GM19468 (cell line): ENCODE data around the gene LONRF2.
"Not testable (repeated sequence)": the region's sequence is repeated elsewhere in the genome, so short reads cannot be mapped to it uniquely, and the experiment has no call there.

Source experiments
- ATAC-seq: cut with Tn5 transposase; IDR thresholded peaks from one replicate; pipeline ENCODE4 v1.9.1; 2021; ENCODE audit warnings: mild to moderate bottlenecking, moderate library complexity, moderate number of reproducible peaks; ENCODE audit not compliant: unreplicated experiment; ENCODE audit errors: extremely low read depth

Gene LONRF2

DNA sequence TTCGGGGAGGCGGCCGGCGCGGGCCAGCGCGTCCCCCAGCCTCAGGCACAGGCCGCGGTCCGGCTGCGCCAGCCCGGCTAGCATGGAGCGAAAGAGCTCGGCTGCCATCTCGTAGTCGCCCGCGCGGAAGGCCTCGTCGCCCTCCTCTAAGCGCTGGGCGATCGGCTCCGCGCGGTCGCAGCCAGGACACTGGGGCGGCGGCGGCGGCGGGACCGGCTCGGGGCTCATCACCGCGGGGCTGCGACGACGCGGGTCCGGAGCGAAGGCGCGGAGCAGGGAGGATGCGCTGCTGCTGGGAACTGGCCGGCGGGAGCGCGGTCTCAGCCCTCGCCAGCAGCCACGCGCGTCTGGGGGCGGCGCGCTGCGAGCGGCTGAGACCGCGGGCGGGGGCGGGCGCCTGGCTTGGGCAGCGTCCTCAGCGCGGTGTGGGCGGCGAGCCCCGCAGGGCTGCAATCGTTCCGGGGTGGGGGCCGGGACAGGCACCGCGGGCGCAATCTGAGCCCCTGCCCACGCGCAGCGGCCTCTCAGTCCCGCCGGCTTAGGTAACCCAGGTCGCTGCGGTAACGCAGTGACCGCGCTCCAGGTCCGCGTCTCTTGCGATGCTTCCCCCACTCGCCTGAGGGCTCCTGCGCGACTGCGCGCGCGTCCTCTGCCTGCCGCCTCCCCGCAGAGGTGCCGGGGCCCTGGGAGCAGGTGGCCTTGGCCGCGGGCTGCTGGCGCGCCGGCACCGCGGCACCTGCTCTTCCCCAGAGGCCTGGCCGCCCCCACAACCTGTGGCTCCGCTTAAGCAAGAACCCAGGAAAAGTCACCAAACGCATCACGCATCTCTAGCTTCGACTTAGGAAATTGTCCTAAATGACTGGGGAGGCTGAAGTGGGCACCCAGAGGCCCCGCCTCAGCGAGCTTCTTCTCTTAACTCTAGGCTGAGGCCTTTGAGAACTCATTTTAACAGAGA is at the start of gene LONRF2:
Gene LONRF2, minus strand, starts transcription at position 636 of the 955 bp plus-strand sequence. Its CDS starts 408 bp downstream, at position 228.
- no peak for ATAC-seq

DNA sequence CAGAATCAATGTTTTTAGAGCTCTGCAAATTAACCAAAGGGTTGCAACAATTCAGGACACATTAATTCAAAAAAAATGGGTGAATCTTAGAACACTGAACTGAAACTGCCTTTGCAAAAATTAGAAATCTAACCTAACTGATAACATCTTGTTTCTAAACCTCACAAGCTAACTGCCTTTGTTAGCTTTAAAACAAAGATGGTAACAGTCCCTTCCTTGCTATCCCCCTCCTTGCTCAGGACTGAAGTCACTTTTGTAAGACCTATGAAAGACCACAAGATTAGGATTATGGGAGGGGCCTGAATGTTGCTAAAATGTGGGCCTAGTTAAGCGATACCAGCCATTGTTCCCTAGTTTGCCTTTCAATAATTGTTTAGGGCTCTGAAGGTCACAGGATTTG is 44.9 kb upstream of the LONRF2 start:
- ATAC-seq: no peak

DNA sequence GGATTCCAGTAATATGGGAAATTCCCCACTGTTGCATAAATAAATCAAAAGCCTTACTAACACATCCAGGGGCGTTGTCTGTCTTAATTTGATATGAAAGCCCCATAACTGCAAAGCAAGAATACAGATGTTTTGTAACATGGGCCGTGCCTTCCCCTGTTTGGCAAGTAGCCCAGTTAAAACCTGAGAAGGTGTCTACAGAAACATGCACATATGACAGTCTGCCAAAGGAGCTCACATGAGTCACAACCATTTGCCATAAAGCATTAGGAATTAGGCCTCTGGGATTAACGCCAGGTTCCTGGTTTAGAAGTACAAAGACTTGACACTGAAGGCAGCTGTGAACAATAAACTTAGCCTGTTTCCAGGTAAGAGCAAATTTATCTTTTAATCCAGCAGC is 43.1 kb upstream of the LONRF2 start:
- no peak for ATAC-seq

DNA sequence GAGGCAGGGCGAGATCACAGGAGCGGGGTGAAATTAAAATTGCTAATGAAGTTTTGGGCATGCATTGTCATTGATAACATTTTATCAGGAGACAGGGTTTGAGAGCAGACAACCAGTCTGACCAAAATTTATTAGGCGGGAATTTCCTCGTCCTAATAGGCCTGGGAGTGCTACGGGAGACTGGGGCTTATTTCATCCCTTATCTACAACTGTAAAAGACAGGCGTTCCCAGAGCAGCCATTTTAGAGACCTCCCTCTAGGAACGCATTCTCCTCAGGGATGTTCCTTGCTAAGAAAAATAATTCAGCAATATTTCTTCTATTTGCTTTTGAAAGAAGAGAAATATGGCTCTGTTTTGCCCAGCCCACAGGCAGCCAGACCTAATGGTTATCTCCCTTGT is 40.0 kb upstream of the LONRF2 start:
- not testable (repeated sequence) for ATAC-seq

DNA sequence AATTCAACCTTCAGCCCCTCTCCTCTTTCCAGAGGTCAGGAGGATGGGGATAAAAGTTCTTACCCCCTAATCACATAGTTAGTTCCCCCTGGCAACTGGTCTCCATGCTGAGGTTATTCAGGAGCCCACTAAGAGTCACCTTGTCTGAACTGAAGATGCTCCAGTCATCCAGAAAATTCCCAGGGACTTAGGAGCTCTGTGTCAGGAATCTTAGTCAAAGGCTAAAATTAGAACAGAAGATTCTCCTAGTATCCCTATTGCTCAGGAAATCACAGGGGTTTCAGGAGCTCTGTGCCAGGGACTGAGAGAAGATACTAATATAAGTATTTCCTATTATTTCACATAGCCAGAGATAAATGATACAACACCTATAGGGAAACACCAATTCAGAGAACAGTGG is 37.3 kb upstream of the LONRF2 start:
- no peak for ATAC-seq

DNA sequence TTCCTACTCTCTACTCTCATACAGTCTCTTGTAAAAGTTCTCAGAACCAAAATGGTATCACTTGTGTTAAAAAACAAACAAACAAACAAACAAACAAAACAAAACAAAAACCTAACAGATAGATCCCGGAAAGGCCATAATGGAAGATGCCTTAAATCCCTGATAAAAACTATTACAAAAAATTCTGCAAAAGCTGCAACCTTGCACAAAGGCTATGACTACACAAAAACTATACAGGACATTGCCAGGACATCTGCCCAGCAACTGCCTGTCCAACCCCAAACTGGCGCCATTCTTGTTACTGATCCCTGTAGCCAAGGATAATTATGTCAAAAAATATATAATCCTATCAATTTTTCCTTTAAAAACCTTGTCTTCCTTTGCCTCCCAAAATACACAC is 36.3 kb upstream of the LONRF2 start:
- ATAC-seq: no peak

DNA sequence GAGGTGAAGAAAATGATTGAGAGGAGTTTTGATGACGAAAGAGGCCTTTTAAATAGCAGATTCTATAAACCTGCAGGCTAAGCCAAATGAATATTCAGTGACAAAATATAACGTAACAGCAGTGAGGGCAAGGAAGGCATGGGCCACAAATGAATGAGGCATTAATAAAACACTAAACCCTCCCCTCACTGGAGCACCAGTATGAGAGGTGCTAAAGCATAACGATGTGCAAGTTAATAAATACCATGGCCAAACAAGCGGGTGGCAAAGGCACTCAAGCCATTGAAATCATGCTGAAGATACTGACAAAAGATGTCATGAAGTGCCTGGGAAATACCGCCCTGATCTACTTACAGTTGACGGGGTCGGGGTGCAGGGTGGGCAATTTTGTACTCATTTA is 30.2 kb upstream of the LONRF2 start:
- no peak for ATAC-seq

DNA sequence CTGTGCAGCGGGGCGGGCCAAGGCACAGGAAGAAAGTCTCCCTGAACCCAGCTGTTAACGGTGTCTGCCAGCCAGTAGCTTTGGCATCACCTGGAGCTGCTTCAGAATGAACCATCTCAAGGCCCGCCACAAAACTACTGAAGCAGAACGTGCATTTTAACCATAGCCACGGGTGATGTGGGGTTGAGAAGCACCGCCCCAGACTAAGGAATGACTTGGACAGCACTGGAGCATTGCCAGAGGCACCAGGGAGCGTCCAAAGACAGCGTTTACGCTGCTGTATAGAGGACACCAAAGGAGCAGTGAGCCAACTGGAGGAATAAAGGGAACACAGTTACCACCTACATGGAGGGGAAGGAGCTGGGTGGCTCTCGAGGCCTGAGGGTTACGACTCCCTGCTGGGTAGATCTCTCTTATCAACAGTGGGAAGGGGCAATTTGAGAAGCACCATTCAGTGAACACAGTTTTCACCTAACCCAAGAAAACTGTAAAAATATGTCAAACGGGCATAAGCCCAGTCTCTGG is 28.4 kb upstream of the LONRF2 start:
- ATAC-seq: no peak

DNA sequence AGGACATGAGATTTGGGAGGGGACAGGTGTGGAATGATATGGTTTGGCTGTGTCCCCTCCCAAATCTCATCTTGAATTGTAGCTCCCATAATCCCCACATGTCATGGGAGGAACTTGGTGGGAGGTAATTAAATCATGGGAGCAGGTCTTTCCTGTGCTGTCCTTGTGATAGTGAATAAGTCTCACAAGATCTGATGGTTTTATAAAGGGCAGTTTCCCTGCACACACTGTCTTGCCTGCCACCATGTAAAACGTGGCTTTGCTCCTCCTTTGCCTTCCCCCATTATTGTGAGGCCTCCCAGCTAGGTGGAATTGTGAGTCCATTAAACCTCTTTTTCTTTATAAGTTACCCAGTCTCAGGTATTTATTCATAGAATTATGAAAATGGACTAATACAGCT is 22.8 kb upstream of the LONRF2 start:
- not testable (repeated sequence) for ATAC-seq

DNA sequence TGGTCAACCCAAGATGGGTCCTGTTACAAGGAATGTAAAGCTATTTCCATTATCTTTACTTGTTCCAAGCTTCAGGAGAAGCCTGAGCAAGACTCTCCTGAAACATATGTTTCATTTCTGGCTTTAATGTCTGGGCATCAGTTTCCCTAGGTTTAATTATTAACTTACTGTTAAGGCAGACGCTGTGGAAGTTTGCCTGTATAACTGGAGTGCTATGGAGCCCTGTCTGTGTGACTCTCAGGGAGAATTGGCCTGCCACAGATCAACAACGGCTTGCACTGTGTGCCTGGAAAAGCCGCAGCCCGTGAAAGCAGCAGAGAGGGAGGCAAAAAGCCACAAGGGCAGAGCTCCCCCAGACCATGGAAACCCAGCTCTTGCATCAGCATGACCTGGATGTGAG is 22.1 kb upstream of the LONRF2 start:
- ATAC-seq: no peak

DNA sequence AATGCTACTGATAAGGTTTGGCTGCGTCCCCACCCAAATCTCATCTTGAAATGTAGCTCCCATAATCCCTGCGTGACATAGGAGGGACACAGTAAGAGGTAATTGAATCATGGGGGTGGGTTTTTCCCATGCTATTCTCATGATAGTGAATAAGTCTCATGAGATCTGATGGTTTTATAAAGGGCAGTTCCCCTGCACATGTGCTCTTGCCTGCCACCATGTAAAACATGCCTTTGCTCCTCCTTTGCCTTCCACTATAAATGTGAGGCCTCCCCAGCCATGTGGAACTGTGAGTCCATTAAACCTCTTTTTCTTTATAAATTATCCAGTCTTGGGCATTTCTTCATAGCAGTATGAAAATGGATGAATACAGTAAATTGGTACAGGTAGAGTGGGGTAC is 20.2 kb upstream of the LONRF2 start:
- ATAC-seq: not testable (repeated sequence)

DNA sequence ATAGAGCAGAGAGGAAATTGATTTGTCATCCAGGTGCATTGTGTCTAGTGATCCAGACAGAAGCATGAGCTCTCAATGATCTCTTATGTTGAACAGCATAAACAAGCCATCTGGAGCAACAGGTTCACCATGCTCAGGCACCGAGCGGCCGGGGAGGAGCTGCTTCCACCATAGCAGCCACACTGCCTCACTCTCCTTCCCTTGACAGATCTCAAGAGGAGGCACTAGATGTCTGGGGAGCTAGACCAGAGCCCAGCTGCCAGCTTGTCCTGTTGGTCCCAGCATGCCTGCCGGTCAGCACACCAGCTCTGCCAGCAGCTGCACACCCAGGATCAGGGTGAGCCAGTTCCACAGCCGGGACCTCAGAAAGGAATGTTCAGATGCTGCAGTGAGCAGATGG is 17.5 kb upstream of the LONRF2 start:
- ATAC-seq: no peak

DNA sequence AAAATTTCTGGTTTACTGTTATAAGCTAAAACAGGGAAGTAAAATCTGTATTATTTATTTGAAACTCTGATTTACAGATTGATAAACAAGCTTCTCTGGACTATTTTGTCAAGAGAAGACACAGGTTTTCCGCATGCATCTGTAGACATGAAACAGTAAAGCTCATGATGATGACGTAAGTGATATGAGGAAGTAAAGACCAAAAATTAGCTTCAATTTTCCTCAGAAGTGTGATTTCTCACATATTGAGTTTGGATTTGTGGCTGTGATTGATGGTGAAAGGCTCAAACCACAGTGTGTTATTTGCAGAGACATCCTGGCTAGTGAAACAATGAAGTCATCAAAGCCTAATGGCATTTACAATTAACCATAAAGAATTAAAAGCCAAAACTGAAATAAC is 12.6 kb upstream of the LONRF2 start:
- ATAC-seq: no peak

DNA sequence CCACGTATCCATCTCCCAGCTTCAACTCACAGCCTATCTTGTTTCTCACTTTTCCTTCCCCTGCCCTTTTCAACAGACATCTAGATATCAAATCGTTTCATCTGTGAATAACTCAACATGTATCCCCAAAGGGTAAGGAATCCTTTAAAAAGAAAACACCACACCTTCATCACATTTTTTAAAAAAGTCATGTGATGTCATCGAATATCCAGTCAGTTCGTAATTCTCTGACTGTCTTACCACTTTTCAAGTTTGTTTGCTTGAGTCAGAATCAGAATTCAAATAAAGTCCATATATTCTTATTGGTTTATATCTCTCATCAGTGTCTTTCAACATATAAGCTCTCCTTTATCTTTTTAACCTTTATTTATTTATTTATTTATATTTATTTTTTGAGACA is 5.4 kb upstream of the LONRF2 start:
- ATAC-seq: no peak

DNA sequence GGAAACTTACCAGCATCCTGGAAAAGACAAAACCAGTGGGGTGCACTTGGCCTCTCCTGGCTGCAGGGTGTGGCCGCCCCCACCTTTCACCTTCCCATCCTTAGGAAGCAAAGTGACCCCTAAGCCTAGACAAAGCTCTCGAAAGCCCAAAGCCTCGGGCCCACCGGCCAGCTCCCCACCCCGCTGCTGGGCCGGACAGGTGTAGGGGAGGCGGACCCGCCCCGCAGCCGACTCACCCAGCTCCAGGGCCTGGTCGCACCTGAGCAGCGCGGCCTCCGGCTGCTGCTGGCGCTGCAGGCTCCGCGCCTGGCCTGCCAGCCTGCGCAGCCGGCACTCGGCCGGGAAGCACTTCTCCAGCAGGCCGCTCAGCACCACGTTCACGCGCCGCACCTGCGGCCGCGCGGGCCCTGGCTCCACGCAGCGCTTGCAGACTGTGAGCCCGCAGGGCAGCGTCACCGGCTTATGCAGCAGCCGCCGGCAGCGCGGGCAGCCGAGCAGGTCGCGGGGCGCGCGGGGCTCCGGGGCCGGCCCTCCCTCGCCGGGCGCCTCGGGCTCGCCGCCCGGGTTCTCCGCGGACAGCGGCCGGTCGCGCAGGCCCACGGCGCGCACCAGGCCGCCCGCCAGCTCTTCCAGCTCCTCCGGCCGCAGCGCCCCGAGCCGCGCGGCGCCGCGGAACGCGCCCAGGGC is 979 bp downstream of the LONRF2 start:
- ATAC-seq: no peak

DNA sequence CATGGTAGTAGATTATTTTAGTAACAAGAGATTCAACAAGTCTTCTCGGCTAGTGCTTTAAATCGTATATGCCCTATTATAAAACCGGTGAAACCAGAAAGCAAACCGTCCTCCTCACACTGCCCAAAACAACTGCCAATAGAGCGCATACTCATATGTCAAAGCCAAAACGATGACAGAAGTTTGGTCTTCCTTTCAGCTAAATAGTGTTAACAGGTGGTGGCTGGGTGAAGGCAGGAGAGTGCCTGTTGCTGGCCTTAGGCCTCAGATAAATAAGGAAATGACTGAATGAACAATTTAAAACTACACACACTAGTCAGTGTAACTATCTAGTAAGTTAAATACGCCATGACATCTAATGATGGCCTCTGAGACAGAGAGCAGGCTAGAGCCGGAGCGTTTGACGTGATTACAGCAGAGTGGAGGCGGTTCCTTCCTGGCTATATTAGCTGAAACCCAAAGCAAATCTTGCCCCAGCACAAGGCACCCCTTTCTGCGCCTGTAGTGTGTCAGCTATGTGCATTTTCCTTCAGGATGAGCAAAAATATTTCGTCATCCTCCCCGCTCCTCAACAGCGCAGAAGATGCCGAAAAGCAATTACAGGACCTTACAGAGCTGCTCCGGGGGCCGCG is 1.6 kb downstream of the LONRF2 start:
- no peak for ATAC-seq

DNA sequence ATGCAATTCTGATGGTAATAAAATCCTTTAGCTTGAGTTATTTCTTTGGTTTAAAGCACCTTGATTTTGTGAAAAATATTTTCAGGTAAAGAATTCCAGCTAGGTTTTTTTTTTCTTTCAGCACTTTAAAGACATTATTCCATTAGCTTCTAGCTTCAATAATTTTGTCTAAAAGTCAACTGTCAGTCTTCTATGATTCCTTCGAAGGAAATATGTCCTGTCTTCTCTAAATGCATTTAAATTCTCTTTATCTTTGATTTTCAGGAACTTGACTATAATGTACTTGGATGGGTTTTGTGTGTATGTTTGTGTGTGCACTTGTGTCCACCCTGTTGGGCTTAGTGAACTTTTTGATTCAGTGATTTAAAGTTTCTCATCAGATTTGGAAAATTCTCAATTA is 4.7 kb downstream of the LONRF2 start:
- no peak for ATAC-seq

DNA sequence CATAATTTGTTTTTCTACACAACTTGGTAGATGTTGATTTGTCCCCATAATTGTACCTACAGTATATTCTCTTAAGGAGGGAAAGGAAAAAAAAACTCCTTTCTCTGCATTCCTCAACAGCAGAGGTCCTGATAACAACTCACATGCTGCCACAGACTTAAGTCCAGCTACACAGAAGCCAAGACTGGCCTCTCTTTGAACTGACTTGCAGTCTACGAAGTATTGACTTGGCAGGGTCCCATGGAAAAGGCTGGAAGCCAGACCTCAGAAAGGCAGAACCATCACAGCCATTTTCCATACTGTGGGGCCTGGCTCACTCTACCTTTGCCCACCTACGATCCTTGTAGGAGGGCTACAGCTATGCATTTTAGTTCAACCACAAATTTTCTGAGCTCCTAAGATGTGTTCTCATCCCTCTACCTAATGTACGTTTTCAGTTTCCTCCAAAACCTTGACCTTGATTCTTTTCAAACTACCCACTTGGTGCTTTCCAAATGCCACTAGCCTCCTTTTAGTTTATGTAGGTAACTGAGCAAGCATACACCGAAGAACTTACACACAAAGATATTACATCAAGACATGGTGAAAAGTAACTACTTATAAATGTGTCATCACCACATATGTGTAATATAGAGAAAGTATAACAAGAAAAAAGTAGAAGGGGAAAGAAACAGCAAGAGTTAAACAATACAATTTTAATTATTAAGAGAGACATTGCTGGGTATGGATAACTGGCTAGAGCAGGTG is 12.2 kb downstream of the LONRF2 start:
- ATAC-seq: no peak

DNA sequence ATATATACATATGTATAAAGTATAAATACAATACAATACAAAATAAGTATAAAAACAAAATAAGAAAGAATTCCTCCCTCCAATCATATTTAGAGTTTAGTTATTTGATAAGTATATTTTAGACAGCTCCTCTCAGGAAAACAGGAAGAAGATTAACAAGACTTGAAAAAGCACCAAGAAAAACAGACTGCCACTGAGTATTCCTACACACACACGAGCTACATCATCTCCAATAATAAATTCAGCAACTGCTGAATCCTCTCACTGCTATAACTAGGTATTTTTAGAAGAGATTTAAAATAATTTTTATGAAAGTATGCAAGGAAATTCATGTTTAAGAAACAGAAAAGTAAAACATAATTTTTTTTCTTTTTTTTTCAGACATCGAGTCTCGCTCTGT is 13.0 kb downstream of the LONRF2 start:
- no peak for ATAC-seq

DNA sequence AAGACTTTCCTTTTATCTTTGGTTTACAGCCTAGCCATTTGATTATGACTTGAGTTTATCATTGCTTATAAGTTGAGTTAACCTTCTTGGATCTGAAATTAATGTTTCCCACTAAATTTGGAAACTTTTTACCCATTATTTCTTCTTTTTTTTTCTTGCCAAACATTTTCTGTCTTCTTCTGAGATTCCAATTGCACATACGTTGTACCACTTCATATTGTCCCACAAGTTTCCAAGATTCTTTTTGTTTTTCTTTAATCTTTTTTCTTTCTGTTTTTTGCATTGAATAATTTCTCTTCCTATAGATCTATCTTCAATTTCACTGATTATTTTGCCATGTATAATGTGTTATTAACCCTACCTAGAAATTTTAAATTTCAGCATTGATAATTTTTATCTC is 18.6 kb downstream of the LONRF2 start:
- no peak for ATAC-seq
